WTC11 (cell line): Measurements from ENCODE around the gene DIDO1. TPM values are rescaled to one million over a fixed set of nuclear protein-coding genes. Genes with fewer than 3 reads are reported as not detected.

Experiments
- ATAC-seq: fragments of 200-7000 bp; cut with Tn5 transposase; 2 replicates; pipeline ENCODE4 v1.10.0; 2021; ENCODE audit warnings: mild to moderate bottlenecking, moderate library complexity
- CTCF ChIA-PET: fragments of 300-600 bp; sonication (Branson Sonifier 250); formaldehyde crosslinking; loops from one replicate; lab custom pipeline; 2021; ENCODE audit warnings: antibody characterized with exemption; lab: Charles Lee
- POLR2A ChIA-PET: fragments of 350-600 bp; sonication (Branson Sonifier 250); formaldehyde crosslinking; loops from one replicate; lab custom pipeline; 2021; ENCODE audit warnings: antibody characterized with exemption; lab: Charles Lee
- DNase-seq: peaks from one replicate; pipeline ENCODE4 v3.0.0; 2021; ENCODE audit warnings: low spot score
- H3K27ac Mint-ChIP-seq: 2 replicates; pipeline ENCODE4 v1.8.0; 2021; ENCODE audit warnings: mixed read lengths
- H3K27me3 Mint-ChIP-seq: 2 replicates; pipeline ENCODE4 v1.8.0; 2021; ENCODE audit warnings: low read depth, mild to moderate bottlenecking, moderate library complexity, mixed read lengths
- H3K36me3 Mint-ChIP-seq: 2 replicates; pipeline ENCODE4 v1.8.0; 2021; ENCODE audit warnings: mixed read lengths
- H3K4me1 Mint-ChIP-seq: 2 replicates; pipeline ENCODE4 v1.8.0; 2022; ENCODE audit warnings: mixed read lengths
- H3K4me3 Mint-ChIP-seq: 2 replicates; pipeline ENCODE4 v1.8.0; 2021; ENCODE audit warnings: mild to moderate bottlenecking, moderate library complexity, mixed read lengths
- H3K9me3 Mint-ChIP-seq: 2 replicates; pipeline ENCODE4 v1.8.0; 2021; ENCODE audit warnings: mixed read lengths
- ATF6 ChIP-seq: sonication (generic); formaldehyde crosslinking; IDR thresholded peaks from 2 replicates; pipeline ENCODE4 v1.8.1; 2023; ENCODE audit warnings: mild to moderate bottlenecking, missing genetic modification reagents
- CBFB ChIP-seq: sonication (generic); formaldehyde crosslinking; IDR thresholded peaks from 2 replicates; pipeline ENCODE4 v1.8.1; 2022; ENCODE audit warnings: mild to moderate bottlenecking, low read depth, missing genetic modification reagents
- EMX1 ChIP-seq: fragments of 250-450 bp; sonication (Bioruptor Pico); IDR thresholded peaks from 2 replicates; pipeline ENCODE4 v1.8.0; 2021; ENCODE audit warnings: mild to moderate bottlenecking
- GRHL2 ChIP-seq: fragments of 250-450 bp; sonication (Bioruptor Pico); IDR thresholded peaks from 2 replicates; pipeline ENCODE4 v1.8.0; 2022; ENCODE audit warnings: mild to moderate bottlenecking, moderate library complexity; ENCODE audit not compliant: insufficient replicate concordance, severe bottlenecking
- IRF2 ChIP-seq: sonication (generic); formaldehyde crosslinking; IDR thresholded peaks from 2 replicates; pipeline ENCODE4 v1.8.0; 2022; ENCODE audit warnings: low read depth, missing genetic modification reagents, borderline replicate concordance
- JUN ChIP-seq: sonication (generic); formaldehyde crosslinking; IDR thresholded peaks from 2 replicates; pipeline ENCODE4 v1.8.0; 2023; ENCODE audit warnings: mild to moderate bottlenecking, missing genetic modification reagents
- MYBL2 ChIP-seq: sonication (generic); formaldehyde crosslinking; IDR thresholded peaks from 2 replicates; pipeline ENCODE4 v1.8.1; 2023; ENCODE audit warnings: mild to moderate bottlenecking, moderate library complexity, missing genetic modification reagents
- NFE2L1 ChIP-seq: sonication (generic); formaldehyde crosslinking; IDR thresholded peaks from 2 replicates; pipeline ENCODE4 v1.8.1; 2023; ENCODE audit warnings: missing genetic modification reagents
- PRRX2 ChIP-seq: fragments of 250-450 bp; sonication (Bioruptor Pico); IDR thresholded peaks from 2 replicates; pipeline ENCODE4 v1.8.0; 2021; ENCODE audit warnings: mild to moderate bottlenecking
- TEAD4 ChIP-seq: sonication (generic); formaldehyde crosslinking; IDR thresholded peaks from 2 replicates; pipeline ENCODE4 v1.8.0; 2022; ENCODE audit warnings: mild to moderate bottlenecking, missing genetic modification reagents
- USF1 ChIP-seq: sonication (generic); formaldehyde crosslinking; IDR thresholded peaks from 2 replicates; pipeline ENCODE4 v1.8.0; 2022; ENCODE audit warnings: mild to moderate bottlenecking, missing genetic modification reagents
- ZNF121 ChIP-seq: sonication (generic); formaldehyde crosslinking; IDR thresholded peaks from 2 replicates; pipeline ENCODE4 v1.8.0; 2023; ENCODE audit warnings: missing genetic modification reagents
- ZNF232 ChIP-seq: sonication (generic); formaldehyde crosslinking; IDR thresholded peaks from 2 replicates; pipeline ENCODE4 v1.8.0; 2022; ENCODE audit warnings: mild to moderate bottlenecking, missing genetic modification reagents
- ZNF423 ChIP-seq: fragments of 250-450 bp; sonication (Bioruptor Pico); IDR thresholded peaks from 2 replicates; pipeline ENCODE4 v2.1.2; 2022; ENCODE audit warnings: mild to moderate bottlenecking, moderate library complexity
- total RNA-seq: library from RNA; stranded (reverse); gene quantifications from 3 replicates; pipeline ENCODE4 v1.2.3, GENCODE V29; 2021
- TF ChIP-seq, protein P1 (sequence below): sonication (generic); formaldehyde crosslinking; IDR thresholded peaks from 2 replicates; pipeline ENCODE4 v1.8.1; 2022; ENCODE audit warnings: mild to moderate bottlenecking, missing genetic modification reagents, moderate library complexity, borderline replicate concordance
- TF ChIP-seq, protein P2 (sequence below): sonication (generic); formaldehyde crosslinking; IDR thresholded peaks from 2 replicates; pipeline ENCODE4 v1.8.0; 2022; ENCODE audit warnings: mild to moderate bottlenecking, missing genetic modification reagents

Gene DIDO1
- total RNA-seq, 1 experiment from 2014 or later: 87.3 TPM

- TF ChIP-seq MYBL2 (CRISPR knock-in tag): peak; percentile 44; the same call in 1 of the 2 replicates
- TF ChIP-seq ZNF423 (CRISPR knock-in tag): peak; percentile 83
Observed at GRCh38 chr20:62928246-62928939, 2.1 kb upstream of the DIDO1 start (continued).

GRCh38 chr20:62927128-62927705 is 912 bp upstream of the DIDO1 start:
- Mint-ChIP-seq H3K27me3 (no peaks in the 10 kb centered on the region; the same call in 1 of the 2 replicates), H3K4me3 (peak overlapping the region; percentile 82), H3K4me1 (peaks cover 70% of the 10 kb centered on the region), H3K9me3 (no peaks in the 10 kb centered on the region), H3K36me3 (no peaks in the 10 kb centered on the region), H3K27ac (peak overlapping the region; percentile 99)
- ChIA-PET CTCF (interaction anchor here (0.7 to 2.7 kb wide), 18 partner anchors 9 to 303 kb away, joined by 3 to 24 read pairs (median 4); partner anchors contain the start of gene GID8), POLR2A (interaction anchor here (0.7 to 6.2 kb wide), 6 partner anchors 9 to 559 kb away, joined by 3 to 53 read pairs (median 3); partner anchors contain the start of gene GID8)
- no peak for ATAC-seq
- DNase-seq: no peak
- TF ChIP-seq, protein P1, sequence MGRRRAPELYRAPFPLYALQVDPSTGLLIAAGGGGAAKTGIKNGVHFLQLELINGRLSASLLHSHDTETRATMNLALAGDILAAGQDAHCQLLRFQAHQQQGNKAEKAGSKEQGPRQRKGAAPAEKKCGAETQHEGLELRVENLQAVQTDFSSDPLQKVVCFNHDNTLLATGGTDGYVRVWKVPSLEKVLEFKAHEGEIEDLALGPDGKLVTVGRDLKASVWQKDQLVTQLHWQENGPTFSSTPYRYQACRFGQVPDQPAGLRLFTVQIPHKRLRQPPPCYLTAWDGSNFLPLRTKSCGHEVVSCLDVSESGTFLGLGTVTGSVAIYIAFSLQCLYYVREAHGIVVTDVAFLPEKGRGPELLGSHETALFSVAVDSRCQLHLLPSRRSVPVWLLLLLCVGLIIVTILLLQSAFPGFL (CRISPR knock-in tag): no peak
- TF ChIP-seq GRHL2 (no peak), NFE2L1 (CRISPR knock-in tag) (no peak), ATF6 (CRISPR knock-in tag) (no peak), TEAD4 (CRISPR knock-in tag) (no peak), CBFB (CRISPR knock-in tag) (no peak)

GRCh38 chr20:62925420-62926228 is 681 bp downstream of the DIDO1 start:
- Mint-ChIP-seq H3K4me3 (peak overlapping the region; percentile 95), H3K36me3 (no peaks in the 10 kb centered on the region), H3K9me3 (no peaks in the 10 kb centered on the region), H3K4me1 (peaks cover 62% of the 10 kb centered on the region)
- TF ChIP-seq, protein P1 (CRISPR knock-in tag): no peak
- peak; percentile 31; the same call in 1 of the 2 replicates for TF ChIP-seq JUN
- no peak for TF ChIP-seq IRF2 (CRISPR knock-in tag)
- TF ChIP-seq USF1 (CRISPR knock-in tag): 0 out of 2 replicates have a peak, but pooled peaks have one; percentile 16
- no peak for TF ChIP-seq PRRX2 (CRISPR knock-in tag)
- TF ChIP-seq MYBL2 (CRISPR knock-in tag): no peak
- TF ChIP-seq ZNF232 (CRISPR knock-in tag): 0 out of 2 replicates have a peak, but pooled peaks have one; percentile 32
- TF ChIP-seq, protein P2, sequence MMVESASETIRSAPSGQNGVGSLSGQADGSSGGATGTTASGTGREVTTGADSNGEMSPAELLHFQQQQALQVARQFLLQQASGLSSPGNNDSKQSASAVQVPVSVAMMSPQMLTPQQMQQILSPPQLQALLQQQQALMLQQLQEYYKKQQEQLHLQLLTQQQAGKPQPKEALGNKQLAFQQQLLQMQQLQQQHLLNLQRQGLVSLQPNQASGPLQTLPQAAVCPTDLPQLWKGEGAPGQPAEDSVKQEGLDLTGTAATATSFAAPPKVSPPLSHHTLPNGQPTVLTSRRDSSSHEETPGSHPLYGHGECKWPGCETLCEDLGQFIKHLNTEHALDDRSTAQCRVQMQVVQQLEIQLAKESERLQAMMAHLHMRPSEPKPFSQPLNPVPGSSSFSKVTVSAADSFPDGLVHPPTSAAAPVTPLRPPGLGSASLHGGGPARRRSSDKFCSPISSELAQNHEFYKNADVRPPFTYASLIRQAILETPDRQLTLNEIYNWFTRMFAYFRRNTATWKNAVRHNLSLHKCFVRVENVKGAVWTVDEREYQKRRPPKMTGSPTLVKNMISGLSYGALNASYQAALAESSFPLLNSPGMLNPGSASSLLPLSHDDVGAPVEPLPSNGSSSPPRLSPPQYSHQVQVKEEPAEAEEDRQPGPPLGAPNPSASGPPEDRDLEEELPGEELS (CRISPR knock-in tag): peak; percentile 35; the same call in 1 of the 2 replicates
- no peak for TF ChIP-seq ZNF121 (CRISPR knock-in tag)
- 0 out of 2 replicates have a peak, but pooled peaks have one; percentile 25 for TF ChIP-seq EMX1 (CRISPR knock-in tag)
- TF ChIP-seq, all 79 proteins: peak for 5
- ATAC-seq: no peak
- H3K27ac Mint-ChIP-seq: peak overlapping the region; percentile 96
- H3K27me3 Mint-ChIP-seq: no peaks in the 10 kb centered on the region; the same call in 1 of the 2 replicates
- ChIA-PET CTCF (interaction anchor here (1.0 to 2.5 kb wide), 7 partner anchors 9 to 305 kb away, joined by 3 to 10 read pairs (median 5); no protein-coding TSS in a partner anchor), POLR2A (interaction anchor here (6.2 kb wide), 1 partner anchor 11 kb away, joined by 53 read pairs; the partner anchor contains the start of gene GID8)
- DNase-seq: no peak
